ENCODE results near the gene TARBP2.

Gene TARBP2

DNA sequence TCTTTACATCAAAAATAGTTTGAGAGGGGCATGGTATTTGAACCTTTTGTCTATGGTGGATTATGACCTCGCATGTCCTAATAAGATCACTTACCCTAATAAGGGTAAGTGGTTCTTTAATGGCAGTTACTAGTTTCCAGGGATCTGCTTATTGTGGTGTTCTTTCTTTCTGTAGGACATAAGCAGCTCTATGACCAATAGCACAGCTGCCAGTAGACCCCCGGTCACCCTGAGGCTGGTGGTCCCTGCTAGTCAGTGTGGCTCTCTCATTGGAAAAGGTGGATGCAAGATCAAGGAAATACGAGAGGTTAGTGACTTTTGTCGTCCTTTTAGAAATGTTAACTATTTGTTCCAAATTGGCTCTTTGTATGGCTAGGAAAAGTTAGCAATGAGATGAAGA lies 42.0 kb upstream of the TARBP2 start:
- DNase-seq (ENCODE audit: low read depth) = no peak
- no peak overlapping the region for H3K4me3 ChIP-seq (ENCODE audit: low read length)
- TF ChIP-seq, protein P1, sequence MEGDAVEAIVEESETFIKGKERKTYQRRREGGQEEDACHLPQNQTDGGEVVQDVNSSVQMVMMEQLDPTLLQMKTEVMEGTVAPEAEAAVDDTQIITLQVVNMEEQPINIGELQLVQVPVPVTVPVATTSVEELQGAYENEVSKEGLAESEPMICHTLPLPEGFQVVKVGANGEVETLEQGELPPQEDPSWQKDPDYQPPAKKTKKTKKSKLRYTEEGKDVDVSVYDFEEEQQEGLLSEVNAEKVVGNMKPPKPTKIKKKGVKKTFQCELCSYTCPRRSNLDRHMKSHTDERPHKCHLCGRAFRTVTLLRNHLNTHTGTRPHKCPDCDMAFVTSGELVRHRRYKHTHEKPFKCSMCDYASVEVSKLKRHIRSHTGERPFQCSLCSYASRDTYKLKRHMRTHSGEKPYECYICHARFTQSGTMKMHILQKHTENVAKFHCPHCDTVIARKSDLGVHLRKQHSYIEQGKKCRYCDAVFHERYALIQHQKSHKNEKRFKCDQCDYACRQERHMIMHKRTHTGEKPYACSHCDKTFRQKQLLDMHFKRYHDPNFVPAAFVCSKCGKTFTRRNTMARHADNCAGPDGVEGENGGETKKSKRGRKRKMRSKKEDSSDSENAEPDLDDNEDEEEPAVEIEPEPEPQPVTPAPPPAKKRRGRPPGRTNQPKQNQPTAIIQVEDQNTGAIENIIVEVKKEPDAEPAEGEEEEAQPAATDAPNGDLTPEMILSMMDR (conservative IDR thresholded peaks at IDR 0.05; ENCODE audit: low read length) = no peak

DNA sequence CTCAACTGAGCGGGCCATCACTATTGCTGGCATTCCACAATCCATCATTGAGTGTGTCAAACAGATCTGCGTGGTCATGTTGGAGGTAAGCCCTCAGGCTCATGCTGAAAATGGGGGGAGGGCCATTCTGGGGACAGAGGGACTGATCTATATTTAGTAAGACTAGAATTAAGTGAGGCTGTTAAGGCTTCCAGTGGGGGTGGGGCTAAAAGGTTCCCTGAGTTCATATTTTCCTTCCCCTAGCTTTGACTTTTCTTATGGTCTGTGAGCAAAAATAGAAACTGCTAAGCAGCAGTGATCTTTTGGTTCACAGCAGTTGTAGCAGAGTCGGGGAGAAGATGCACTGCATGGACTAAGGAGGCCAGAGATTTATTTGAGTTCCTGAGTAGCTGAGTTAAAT lies 40.0 kb upstream of the TARBP2 start:
- H3K4me3 ChIP-seq (ENCODE audit: low read length) = no peak overlapping the region
- DNase-seq (ENCODE audit: low read depth) = no peak
- TF ChIP-seq, protein P1 (conservative IDR thresholded peaks at IDR 0.05; ENCODE audit: low read length) = no peak

DNA sequence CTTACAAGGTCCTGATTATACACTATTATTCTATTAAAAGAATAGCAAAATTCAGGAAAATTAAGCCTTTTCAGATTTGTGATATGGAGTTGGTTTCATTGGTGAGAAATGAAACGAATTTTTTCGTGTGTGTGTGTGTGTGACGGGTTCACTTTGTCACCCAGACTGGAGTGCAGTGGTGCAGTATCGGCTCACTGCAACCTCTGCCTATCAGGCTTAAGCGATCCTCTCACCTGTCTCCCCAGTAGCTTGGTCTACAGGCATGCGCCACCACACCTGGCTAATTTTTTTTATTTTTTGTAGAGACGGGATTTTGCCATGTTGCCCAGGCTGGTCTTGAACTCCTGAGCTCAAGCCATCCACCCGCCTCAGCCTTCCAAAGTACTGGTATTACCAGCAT lies 39.5 kb upstream of the TARBP2 start:
- TF ChIP-seq, protein P1 (conservative IDR thresholded peaks at IDR 0.05; ENCODE audit: low read length) = no peak
- no peak overlapping the region for H3K4me3 ChIP-seq (ENCODE audit: low read length)
- DNase-seq (ENCODE audit: low read depth) = no peak

DNA sequence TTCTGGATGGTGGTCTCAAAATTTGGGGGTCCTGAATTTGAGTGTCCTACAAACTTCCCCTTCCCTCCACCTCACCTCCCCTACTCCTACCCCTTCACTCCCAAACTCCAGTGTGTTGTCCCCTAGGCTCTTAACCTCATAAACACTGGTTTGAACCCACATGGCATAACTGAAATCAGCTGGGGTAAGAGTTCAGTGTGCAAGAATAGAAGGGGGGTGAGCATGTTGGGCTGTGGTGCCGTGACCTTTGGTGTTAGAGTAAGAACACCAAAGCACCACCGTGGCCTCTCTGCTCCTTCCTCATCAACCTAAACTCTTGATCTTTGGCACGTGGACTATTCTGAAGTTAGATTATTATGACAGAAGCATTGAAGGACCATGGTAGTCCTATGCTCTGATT lies 38.1 kb upstream of the TARBP2 start:
- DNase-seq (ENCODE audit: low read depth) = no peak
- H3K4me3 ChIP-seq (ENCODE audit: low read length) = no peak overlapping the region
- TF ChIP-seq, protein P1 (conservative IDR thresholded peaks at IDR 0.05; ENCODE audit: low read length) = no peak

DNA sequence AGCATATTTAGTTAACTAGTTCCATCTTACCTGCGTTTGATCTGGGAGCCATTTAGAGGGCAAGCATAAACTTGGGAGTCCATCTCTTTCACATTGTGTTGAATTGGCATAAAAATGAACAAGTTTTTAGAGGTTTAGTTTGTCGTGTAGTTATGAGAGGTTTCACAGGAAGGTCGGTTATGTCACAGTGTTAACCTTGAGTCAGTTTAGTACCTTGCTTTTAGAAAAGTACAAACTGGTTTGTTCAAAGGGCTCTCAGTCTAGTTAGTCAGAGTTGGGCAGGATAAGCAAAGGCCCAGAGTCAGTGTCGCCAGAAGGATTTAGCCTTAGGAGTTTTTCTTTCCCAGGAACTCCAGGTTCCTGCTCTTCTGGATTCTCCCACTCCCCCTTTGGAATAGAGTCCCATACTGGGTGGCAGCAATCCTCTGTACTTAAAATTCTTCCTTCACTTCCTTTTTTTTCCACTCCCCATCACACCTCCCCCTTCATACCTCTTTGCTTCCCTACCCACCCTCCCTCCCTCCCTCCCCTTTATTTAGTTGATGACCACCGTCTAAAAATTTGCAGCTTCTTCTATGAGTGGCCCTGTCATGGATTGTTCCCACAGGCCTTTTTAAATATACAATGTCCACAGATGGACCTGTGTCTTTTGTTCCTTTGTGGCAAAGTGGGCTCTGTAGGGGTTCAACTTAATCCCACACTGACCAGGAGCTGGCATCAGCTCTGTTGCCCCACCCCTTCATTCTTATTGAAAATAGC lies 37.1 kb upstream of the TARBP2 start:
- H3K4me3 ChIP-seq (ENCODE audit: low read length) = no peak overlapping the region
- DNase-seq (ENCODE audit: low read depth) = no peak
- TF ChIP-seq, protein P1 (conservative IDR thresholded peaks at IDR 0.05; ENCODE audit: low read length) = no peak

DNA sequence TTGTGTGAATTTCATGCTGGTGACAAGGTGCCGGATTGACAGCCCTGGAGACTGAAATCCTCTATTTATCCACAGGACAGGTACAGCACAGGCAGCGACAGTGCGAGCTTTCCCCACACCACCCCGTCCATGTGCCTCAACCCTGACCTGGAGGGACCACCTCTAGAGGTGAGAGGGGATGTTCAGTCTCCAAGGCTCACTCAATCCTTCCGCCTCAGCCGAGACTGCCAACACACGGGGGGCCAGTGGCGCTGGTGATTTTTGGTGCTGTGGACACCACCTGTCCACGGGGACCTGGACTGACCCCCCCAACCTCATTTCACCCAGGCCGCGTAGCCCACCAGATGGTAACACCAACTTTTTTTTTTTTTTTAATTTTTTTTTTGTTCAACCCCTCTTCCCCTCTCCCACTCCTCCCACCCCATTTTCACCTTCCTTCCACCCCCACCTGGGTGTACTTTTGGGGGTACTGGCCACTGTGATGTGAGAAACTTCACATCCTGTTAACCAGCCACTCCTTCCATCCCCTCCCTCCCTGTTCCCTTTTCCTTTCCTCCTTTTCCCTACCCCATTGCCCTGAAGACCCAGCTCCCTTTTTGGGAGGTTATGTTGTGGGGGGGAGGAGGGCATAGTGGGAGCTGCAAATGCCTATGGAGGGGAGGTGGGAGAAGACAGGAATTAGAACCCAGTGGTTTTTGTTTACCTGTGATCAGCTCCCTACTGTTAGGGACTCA lies 36.2 kb upstream of the TARBP2 start:
- no peak for DNase-seq (ENCODE audit: low read depth)
- H3K4me3 ChIP-seq (ENCODE audit: low read length) = no peak overlapping the region
- TF ChIP-seq, protein P1 (conservative IDR thresholded peaks at IDR 0.05; ENCODE audit: low read length) = no peak

DNA sequence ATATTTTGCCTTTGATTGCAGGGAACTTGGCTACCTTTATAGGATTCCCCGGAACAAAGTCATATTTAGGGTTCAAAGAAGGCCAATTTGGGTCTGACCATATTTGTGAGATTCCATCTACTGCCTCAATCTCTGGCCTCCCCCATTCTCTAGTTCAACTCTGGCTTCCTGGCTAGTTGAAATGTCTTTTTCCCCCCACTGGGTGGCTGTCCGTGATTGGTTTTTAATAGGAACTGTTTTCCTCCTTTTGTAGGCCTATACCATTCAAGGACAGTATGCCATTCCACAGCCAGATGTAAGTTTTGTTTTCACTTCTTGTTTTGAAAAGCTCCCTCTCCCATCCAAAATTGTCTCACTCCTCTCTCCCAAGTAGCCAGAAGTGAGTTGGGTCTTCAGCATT lies 35.4 kb upstream of the TARBP2 start:
- no peak for DNase-seq (ENCODE audit: low read depth)
- TF ChIP-seq, protein P1 (conservative IDR thresholded peaks at IDR 0.05; ENCODE audit: low read length) = peak; percentile 19; the same call in 1 of the 2 replicates
- no peak overlapping the region for H3K4me3 ChIP-seq (ENCODE audit: low read length)
